PC-9 (cell line): ENCODE results near the gene SYNPR. TPM values are rescaled to one million over a fixed set of nuclear protein-coding genes. Genes with fewer than 3 reads are reported as not detected.

Experiments
- BruUV-seq: library from RNA; stranded (reverse); fragments of 400-500 nt; replicated peaks from 2 replicates; lab custom pipeline; 2021; lab: Mats Ljungman, UMichigan
- CTCF ChIA-PET: fragments of 300-600 bp; sonication (Branson Sonifier 250); formaldehyde crosslinking; loops from one replicate; lab custom pipeline; 2022; ENCODE audit warnings: antibody characterized with exemption; lab: Charles Lee
- POLR2A ChIA-PET: fragments of 300-600 bp; sonication (Branson Sonifier 250); formaldehyde crosslinking; loops from one replicate; lab custom pipeline; 2022; ENCODE audit warnings: antibody characterized with exemption; ENCODE audit not compliant: unreplicated experiment; lab: Charles Lee
- DNase-seq, 2 experiments: peaks; one replicate each; pipeline versions ENCODE4 v3.0.0 to v3.0.0-alpha.2; 2015 to 2022; ENCODE audit warnings: mixed read lengths in 1 of 2
- H2AFZ ChIP-seq: fragments of 200-600 bp; sonication (generic); 2 replicates; pipeline ENCODE4 v1.8.1; 2017; ENCODE audit warnings: antibody characterized with exemption
- H3F3A ChIP-seq: fragments of 200-600 bp; sonication (generic); 2 replicates; pipeline ENCODE4 v1.8.1; 2017; ENCODE audit warnings: antibody characterized with exemption, mild to moderate bottlenecking, low read depth; ENCODE audit not compliant: insufficient read depth
- H3K27ac ChIP-seq: fragments of 200-600 bp; sonication (generic); 2 replicates; pipeline ENCODE4 v1.6.1; 2016; ENCODE audit warnings: mixed run types
- H3K27me3 ChIP-seq: fragments of 200-600 bp; sonication (generic); 2 replicates; pipeline ENCODE4 v1.6.1; 2016; ENCODE audit warnings: low read depth, mixed run types; ENCODE audit not compliant: insufficient read depth
- H3K36me3 ChIP-seq: fragments of 200-600 bp; sonication (generic); 2 replicates; pipeline ENCODE4 v1.6.1; 2016; ENCODE audit warnings: low read depth, mixed run types
- H3K4me1 ChIP-seq: fragments of 200-600 bp; sonication (generic); replicated peaks from 2 replicates; pipeline ENCODE4 v1.6.1; 2016; ENCODE audit warnings: mixed run types; ENCODE audit not compliant: insufficient read depth
- H3K4me2 ChIP-seq: fragments of 200-600 bp; sonication (generic); 2 replicates; pipeline ENCODE4 v1.6.1; 2017; ENCODE audit warnings: mixed run types
- H3K4me3 ChIP-seq: fragments of 200-600 bp; sonication (generic); 2 replicates; pipeline ENCODE4 v1.6.1; 2016; ENCODE audit warnings: mixed run types
- H3K79me2 ChIP-seq: fragments of 200-600 bp; sonication (generic); 2 replicates; pipeline ENCODE4 v1.6.1; 2017; ENCODE audit warnings: low read depth, mixed run types
- H3K9me2 ChIP-seq: fragments of 200-600 bp; sonication (generic); 2 replicates; pipeline ENCODE4 v1.8.1; 2017; ENCODE audit warnings: mild to moderate bottlenecking; ENCODE audit not compliant: insufficient read depth
- H3K9me3 ChIP-seq: fragments of 200-600 bp; sonication (generic); 2 replicates; pipeline ENCODE4 v1.8.1; 2016; ENCODE audit warnings: low read depth; ENCODE audit not compliant: insufficient read depth
- H4K20me1 ChIP-seq: fragments of 200-600 bp; sonication (generic); 2 replicates; pipeline ENCODE4 v1.8.1; 2017; ENCODE audit not compliant: insufficient read depth
- EZH2 ChIP-seq: fragments of 200-600 bp; sonication (generic); IDR thresholded peaks from 2 replicates; pipeline ENCODE4 v1.8.0; 2017; ENCODE audit warnings: antibody characterized with exemption, low read depth
- intact Hi-C: fragments of 100-400 bp; cut with micrococcal nuclease; formaldehyde crosslinking; loops from one replicate; pipeline ENCODE4 v1.10.0; 2022; ENCODE audit not compliant: unreplicated experiment
- total RNA-seq: library from RNA; stranded (reverse); gene quantifications from 2 replicates; pipeline ENCODE4 v1.2.3, GENCODE V29; 2021
- TF ChIP-seq, protein P1 (sequence below): fragments of 200-600 bp; sonication (generic); conservative IDR thresholded peaks from 2 replicates; pipeline ENCODE4 v1.6.1; 2017; ENCODE audit warnings: mixed run types, antibody characterized with exemption, mild to moderate bottlenecking, moderate library complexity

Gene SYNPR
- total RNA-seq, 1 experiment from 2014 or later: not detected

DNA sequence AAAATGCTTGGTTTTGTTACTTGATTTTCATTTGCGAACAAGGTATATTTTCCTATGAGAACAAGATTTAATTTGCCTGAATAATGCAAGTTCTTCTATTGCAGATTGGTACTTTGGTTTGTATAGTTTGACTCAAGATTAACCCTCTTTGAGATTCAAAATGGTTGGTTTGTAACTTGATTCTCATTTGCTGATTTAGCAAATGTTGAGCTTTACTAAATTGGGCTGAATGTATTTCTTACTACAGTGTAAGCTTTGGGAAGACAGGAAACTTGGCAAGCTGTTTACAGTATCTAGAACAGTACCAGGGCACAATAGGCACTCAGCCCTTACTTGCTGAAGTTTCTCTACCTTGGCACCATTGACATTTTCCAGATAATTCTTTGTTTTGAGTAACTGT is 3.7 kb upstream of the SYNPR start:
- Histone ChIP-seq H3K4me2 (no peak overlapping the region), H3K4me3 (no peak overlapping the region), H2AFZ (no peak overlapping the region), H3F3A (no peaks in the 10 kb centered on the region), H3K4me1 (no peaks in the 10 kb centered on the region), H3K79me2 (no peaks in the 10 kb centered on the region), H3K9me2 (no peaks in the 10 kb centered on the region), H3K36me3 (no peaks in the 10 kb centered on the region), H3K27me3 (peaks cover 10% of the 10 kb centered on the region; the same call in 1 of the 2 replicates), H3K9me3 (no peaks in the 10 kb centered on the region), H3K27ac (no peak overlapping the region), H4K20me1 (no peaks in the 10 kb centered on the region)
- no TSS peak for BruUV-seq
- ChIA-PET CTCF (no interaction called here), POLR2A (no interaction called here)
- TF ChIP-seq, protein P1, sequence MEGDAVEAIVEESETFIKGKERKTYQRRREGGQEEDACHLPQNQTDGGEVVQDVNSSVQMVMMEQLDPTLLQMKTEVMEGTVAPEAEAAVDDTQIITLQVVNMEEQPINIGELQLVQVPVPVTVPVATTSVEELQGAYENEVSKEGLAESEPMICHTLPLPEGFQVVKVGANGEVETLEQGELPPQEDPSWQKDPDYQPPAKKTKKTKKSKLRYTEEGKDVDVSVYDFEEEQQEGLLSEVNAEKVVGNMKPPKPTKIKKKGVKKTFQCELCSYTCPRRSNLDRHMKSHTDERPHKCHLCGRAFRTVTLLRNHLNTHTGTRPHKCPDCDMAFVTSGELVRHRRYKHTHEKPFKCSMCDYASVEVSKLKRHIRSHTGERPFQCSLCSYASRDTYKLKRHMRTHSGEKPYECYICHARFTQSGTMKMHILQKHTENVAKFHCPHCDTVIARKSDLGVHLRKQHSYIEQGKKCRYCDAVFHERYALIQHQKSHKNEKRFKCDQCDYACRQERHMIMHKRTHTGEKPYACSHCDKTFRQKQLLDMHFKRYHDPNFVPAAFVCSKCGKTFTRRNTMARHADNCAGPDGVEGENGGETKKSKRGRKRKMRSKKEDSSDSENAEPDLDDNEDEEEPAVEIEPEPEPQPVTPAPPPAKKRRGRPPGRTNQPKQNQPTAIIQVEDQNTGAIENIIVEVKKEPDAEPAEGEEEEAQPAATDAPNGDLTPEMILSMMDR: no peak
- TF ChIP-seq EZH2: no peak
- intact Hi-C loops: no loop called here
- DNase-seq: no peak

GRCh38 chr3:63279005-63279841 is 1.1 kb downstream of the SYNPR start:
- no peak for DNase-seq
- no peaks in the 10 kb centered on the region for H3K9me3 ChIP-seq
- intact Hi-C loops: no loop called here
- H3K27me3 ChIP-seq: peaks cover 22% of the 10 kb centered on the region; the same call in 1 of the 2 replicates
- no peaks in the 10 kb centered on the region for H4K20me1 ChIP-seq
- CTCF ChIA-PET: no interaction called here
- H3K79me2 ChIP-seq: no peaks in the 10 kb centered on the region
- no peak overlapping the region for H3K4me2 ChIP-seq
- no peaks in the 10 kb centered on the region for H3F3A ChIP-seq
- H2AFZ ChIP-seq: no peak overlapping the region
- H3K27ac ChIP-seq: no peak overlapping the region
- TF ChIP-seq, protein P1: no peak
- TF ChIP-seq EZH2: no peak
- H3K4me1 ChIP-seq: no peaks in the 10 kb centered on the region
- POLR2A ChIA-PET: no interaction called here
- no peak overlapping the region for H3K4me3 ChIP-seq
- no peaks in the 10 kb centered on the region for H3K36me3 ChIP-seq
- no TSS peak for BruUV-seq
- no peaks in the 10 kb centered on the region for H3K9me2 ChIP-seq

DNA sequence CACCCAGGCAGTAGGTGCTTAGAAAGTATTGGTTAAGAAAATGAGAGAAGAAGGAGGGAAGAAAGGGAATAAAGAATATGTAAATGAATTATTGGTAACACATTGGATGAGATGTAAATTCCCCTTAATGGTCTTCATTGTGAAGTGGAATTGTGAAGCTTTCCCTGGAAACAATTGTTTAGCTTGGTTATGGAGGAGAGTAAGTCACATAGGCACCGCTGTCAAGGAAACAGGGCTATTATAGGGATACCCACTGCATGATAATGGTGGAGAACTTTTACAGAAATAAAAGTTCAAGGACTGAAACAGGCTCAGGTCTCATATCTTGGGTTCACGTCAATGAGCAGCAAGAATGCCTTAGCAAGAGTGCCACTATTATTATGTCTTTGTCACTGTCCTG is 9.5 kb downstream of the SYNPR start:
- Histone ChIP-seq H2AFZ (no peak overlapping the region), H3K4me3 (no peak overlapping the region), H3K4me2 (no peak overlapping the region), H3K4me1 (no peaks in the 10 kb centered on the region), H3K27me3 (no peaks in the 10 kb centered on the region), H3K9me2 (no peaks in the 10 kb centered on the region), H3F3A (no peaks in the 10 kb centered on the region), H3K9me3 (no peaks in the 10 kb centered on the region), H3K27ac (no peak overlapping the region), H3K36me3 (no peaks in the 10 kb centered on the region), H4K20me1 (no peaks in the 10 kb centered on the region), H3K79me2 (no peaks in the 10 kb centered on the region)
- no peak for DNase-seq
- intact Hi-C loops: no loop called here
- TF ChIP-seq EZH2: no peak
- TF ChIP-seq, protein P1: no peak
- ChIA-PET POLR2A (no interaction called here), CTCF (no interaction called here)
- no TSS peak for BruUV-seq
